ENCODE results near the gene USP14.

DNA sequence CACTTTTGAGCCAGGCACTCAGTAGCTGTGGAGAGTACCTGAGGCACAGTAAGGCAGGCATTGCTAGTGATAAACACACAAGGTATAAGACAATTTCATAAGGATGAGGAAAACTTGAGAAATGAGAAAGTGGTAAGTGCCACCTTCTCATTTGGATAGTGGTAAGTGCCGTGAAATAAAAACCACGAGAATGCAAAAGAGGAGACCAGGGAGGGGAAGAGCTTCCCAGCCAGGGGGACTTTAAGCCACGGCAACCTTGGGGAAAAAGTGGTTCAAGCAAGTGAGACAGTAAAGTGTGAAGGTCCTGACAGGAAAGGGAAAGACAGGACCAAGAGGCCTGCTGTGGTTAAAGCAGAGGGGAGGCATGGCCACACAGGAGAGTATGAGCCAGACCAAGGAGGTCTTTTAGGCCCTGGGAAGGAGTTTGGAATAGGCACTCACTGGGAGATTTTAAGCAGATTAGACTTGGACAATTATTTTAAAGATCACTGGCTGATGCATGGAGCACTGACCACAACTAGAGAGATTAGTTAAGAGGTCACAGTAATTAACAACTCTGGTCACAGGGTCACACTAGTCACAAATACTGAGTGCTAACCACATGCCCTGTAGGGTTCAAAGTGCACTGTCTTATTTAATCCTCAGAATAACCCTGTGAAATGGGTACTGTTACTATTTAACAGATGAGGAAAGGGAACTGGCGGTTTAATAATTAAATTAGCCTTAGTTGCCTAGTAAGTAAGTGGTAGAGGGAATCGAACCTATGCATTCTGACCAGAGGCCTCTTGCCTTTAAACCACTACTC, 59.4 kb downstream of the USP14 start:
- TF ChIP-seq, protein P1, sequence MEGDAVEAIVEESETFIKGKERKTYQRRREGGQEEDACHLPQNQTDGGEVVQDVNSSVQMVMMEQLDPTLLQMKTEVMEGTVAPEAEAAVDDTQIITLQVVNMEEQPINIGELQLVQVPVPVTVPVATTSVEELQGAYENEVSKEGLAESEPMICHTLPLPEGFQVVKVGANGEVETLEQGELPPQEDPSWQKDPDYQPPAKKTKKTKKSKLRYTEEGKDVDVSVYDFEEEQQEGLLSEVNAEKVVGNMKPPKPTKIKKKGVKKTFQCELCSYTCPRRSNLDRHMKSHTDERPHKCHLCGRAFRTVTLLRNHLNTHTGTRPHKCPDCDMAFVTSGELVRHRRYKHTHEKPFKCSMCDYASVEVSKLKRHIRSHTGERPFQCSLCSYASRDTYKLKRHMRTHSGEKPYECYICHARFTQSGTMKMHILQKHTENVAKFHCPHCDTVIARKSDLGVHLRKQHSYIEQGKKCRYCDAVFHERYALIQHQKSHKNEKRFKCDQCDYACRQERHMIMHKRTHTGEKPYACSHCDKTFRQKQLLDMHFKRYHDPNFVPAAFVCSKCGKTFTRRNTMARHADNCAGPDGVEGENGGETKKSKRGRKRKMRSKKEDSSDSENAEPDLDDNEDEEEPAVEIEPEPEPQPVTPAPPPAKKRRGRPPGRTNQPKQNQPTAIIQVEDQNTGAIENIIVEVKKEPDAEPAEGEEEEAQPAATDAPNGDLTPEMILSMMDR (IDR thresholded peaks at IDR 0.05) = no peak
- no peak for TF ChIP-seq POLR2A (IDR thresholded peaks at IDR 0.05)
